HG03066 (cell line): Measurements from ENCODE around the gene BMP2K.
"Not testable (repeated sequence)": the region's sequence is repeated elsewhere in the genome, so short reads cannot be mapped to it uniquely, and the experiment has no call there.

Source experiments
- ATAC-seq: cut with Tn5 transposase; IDR thresholded peaks from one replicate; pipeline ENCODE4 v1.9.1; 2021; ENCODE audit warnings: low read depth; ENCODE audit not compliant: unreplicated experiment

Gene BMP2K

DNA sequence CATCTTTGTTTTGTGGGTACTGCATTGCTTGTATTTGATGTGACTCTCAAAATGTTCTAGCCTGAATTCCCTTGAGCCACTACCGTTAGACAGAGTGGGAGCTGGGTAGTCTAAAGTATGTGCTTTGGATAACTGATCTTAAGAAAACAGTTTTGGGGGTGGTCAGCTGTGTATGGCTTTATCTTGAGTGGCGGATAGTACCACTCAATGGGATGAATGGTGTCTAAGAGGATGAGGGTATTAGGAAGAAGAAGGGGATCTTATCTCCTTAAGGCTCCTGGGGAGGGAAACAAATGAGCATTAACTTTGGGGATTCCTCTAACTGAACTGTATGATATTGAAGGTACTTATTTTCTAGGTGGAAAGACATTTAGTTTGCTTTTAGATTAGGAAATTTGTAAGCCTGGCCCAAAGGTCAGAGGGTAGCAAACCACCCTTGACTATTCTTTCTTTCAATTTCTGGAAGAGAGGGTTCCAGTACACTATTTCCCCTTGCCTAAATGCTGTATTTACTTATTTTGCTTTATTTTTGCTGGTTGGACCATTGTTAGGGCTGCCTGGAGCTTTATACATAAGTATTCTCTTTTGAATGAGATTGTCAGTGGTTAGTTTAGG is 11.3 kb downstream of the BMP2K start:
- no peak for ATAC-seq

GRCh38 chr4:78788007-78788889 is 12.1 kb downstream of the BMP2K start:
- no peak for ATAC-seq

- not testable (repeated sequence) for ATAC-seq
These were observed 19.7 kb downstream of the BMP2K start for GRCh38 chr4:78795594-78796416.

GRCh38 chr4:78796526-78796925 is 20.4 kb downstream of the BMP2K start:
- ATAC-seq: no peak

DNA sequence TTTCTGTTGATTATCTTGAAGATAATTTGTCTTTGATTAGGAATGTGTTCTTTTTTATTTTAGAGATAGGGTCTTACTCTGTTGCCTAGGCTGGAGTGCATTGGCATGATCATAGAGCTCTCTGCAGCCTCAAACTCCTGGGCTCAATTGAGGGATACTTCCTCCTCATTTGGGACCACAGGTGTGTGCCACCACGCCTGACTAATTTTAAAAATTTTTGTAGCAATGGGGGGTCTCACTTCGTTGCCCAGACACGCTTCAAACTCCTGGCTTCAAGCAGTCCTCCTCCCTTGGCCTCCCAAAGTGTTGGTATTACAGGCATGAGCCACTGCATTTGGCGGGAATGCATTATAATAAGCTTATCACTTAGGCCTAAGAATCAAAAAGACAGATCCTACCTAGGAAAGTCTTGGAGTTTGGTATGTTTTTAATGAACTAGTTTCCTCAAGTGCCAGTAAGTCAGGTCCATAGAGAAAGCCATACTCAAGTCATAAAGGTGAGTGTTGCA is 21.7 kb downstream of the BMP2K start:
- ATAC-seq: no peak

GRCh38 chr4:78799551-78800495 is 23.7 kb downstream of the BMP2K start:
- ATAC-seq: peak; percentile 65

GRCh38 chr4:78800965-78801364 is 24.8 kb downstream of the BMP2K start:
- ATAC-seq: no peak

DNA sequence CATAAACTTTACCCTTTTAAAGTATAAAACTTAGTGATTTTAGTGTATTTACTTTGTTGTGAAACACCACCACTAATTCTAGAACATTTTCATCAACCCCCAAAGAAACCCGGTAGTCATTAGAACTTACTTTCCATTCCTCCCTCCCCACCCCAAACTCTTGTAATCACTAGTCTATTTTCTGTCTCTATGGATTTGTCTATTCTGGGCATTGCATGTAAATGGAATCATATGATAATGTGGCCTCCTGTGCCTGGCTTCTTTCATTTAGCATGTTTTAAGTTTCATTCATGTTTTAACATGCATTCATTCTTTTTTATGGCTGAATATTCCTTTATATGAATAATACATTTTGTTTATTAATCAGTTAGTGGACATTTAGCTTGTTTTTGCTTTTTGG is 27.8 kb downstream of the BMP2K start:
- ATAC-seq: no peak

DNA sequence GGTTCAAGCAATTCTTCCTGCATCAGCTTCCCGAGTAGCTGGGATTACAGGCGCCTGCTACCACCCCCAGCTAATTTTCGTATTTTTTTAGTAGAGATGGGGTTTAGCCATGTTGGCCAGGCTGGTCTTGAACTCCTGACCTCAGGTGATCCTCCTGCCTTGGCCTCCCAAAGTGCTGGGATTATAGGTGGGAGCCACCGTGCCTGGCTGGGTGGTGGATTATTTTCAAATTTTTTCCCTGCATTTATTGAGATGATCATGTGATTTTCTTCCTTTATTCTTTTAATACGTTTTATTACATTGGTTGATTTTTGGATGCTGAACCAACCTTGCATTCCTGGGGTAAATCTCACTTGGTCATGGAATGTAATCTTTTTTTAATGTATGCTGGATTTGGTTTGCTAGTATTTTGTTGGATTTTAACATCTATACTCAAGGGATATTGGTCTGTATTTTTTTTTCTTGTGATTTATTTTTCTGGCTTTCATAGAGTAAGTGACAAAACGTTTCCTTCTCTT is 30.9 kb downstream of the BMP2K start:
- no peak for ATAC-seq

- no peak for ATAC-seq
These were observed 33.1 kb downstream of the BMP2K start for GRCh38 chr4:78809295-78809694.

GRCh38 chr4:78809928-78810835 is 34.0 kb downstream of the BMP2K start:
- ATAC-seq: no peak

DNA sequence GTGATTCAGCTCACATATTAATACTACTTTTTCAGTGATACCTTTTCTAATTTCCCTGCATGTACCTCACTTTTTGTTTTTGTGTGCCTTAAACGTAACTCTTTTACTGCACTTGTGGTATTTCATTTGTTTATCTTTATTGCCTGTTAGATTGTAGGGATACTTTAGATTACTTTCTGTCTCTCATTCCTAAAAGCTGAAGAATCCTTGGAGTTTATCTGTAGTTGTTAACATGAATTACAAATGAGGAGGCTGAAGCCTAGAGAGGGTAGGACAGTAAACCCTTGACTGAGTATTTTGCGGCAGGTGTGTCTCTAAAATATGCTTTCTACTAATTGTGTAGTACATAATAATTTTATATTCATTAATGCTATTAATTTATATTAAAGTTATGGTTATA is 34.9 kb downstream of the BMP2K start:
- ATAC-seq: no peak

GRCh38 chr4:78818530-78819079 is 42.5 kb downstream of the BMP2K start:
- ATAC-seq: no peak

DNA sequence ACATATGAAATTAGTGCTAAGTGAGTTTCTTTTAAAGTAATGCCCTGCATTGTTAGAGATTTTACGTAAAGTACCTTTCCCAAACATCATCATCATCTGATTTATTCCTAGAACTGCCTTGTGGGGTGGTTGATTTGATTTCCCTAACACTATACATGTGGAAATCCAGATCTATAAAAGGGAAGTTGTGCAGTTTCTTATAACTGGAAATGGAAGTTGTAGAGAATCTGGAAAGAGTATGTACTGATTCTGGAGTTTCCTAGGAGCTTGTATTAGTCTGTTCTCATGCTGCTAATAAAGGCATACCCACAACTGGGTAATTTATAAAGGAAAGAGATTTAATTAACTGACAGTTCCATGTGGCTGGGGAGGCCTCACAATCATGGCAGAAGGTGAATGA is 47.9 kb downstream of the BMP2K start:
- ATAC-seq: no peak

GRCh38 chr4:78827191-78827590 is 51.0 kb downstream of the BMP2K start:
- ATAC-seq: no peak

DNA sequence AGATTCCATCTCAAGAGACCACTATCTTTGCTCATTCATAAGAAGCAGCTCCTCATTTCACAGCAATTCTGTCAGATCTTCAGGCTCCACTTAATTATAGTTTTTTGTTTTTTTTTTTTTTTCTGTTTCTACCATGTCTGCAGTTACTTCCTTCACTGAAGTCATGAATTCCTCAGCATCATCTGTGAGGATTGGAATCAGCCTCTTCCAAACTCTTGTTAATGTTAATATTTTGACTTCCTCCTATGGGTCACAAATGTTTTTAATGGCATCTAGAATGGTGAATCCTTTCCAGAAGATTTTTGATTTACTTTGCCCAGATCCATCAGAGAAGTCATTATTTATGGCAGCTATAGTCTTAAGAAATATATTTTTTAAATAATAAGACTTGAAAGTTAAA is 53.1 kb downstream of the BMP2K start:
- ATAC-seq: no peak

DNA sequence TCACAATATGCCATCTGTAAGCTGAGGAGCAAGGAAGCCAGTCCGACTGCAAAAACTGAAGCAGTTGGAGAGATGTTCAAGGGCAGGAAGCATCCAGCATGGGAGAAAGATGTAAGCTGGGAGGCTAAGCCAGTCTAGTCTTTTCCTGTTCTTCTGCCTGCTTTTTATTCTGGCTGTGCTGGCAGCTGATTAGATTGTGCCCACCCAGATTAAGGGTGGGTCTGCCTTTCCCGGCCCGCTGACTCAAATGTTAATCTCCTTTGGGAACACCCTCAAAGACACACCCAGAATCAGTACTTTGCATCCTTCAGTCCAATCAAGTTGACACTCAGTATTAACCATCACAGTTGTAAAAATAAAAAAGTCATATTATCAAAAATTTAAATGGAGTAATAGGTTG is 63.5 kb downstream of the BMP2K start:
- ATAC-seq: not testable (repeated sequence)

DNA sequence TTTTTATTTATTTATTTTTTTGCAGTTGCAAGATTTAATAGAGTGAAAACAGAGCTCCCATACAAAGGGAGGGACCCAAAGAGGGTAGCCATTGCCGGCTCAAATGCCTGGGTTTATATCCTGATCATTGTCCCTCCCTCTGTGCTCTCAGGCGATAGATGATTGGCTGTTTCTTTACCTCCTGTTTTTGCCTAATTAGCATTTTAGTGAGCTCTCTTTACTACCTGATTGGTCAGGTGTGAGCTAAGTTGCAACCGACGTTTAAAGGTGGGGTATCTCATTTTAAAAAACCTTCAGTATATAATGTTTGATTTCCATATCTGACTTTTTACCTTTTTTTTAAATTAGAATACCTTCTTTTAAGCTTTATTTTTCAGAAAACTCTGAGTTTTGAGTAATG is 64.1 kb downstream of the BMP2K start:
- ATAC-seq: not testable (repeated sequence)
